Suppressor macrophage (primary cell): ENCODE data around the gene BBX.

Source experiments
- DNase-seq, 4 experiments: peaks; one replicate each; pipeline ENCODE4 v3.0.0-alpha.2; 2020 to 2022

Gene BBX

DNA sequence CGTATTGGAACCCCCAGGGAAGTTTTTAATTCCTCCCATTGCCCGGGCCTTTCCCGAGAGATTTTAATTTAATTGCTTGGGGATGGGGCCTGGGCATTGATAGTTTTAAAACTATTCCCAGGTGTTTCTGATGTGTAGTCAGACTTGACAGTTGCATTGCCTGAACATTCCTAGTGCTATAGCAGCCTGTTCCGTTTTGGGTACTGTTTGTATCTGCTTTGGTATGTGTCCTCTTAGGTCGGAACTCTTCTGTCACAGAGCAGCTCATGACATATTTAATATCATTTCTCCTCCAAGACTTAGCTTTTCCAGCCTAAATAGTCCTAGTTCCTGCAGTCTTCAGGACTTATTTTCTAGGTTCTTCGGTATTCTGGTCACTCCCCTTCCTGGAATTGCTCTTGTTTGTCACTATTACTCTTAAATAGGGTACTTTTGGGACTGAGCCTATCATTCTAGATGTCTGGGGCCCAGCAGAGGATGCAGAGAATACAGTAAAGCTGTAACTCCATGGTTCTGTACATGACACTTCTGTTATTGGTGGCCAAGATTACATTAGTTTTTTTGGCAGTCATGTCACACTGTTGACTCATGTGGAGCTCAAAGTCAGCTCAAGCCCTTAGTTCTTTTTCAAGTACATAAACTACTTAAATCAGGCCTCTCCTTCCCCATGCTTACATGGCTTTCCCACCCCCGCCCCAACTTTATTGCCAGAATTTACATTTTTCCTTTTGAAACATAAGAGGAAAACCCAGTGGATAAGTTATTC is 81.5 kb downstream of the BBX start:
- no peak for DNase-seq

DNA sequence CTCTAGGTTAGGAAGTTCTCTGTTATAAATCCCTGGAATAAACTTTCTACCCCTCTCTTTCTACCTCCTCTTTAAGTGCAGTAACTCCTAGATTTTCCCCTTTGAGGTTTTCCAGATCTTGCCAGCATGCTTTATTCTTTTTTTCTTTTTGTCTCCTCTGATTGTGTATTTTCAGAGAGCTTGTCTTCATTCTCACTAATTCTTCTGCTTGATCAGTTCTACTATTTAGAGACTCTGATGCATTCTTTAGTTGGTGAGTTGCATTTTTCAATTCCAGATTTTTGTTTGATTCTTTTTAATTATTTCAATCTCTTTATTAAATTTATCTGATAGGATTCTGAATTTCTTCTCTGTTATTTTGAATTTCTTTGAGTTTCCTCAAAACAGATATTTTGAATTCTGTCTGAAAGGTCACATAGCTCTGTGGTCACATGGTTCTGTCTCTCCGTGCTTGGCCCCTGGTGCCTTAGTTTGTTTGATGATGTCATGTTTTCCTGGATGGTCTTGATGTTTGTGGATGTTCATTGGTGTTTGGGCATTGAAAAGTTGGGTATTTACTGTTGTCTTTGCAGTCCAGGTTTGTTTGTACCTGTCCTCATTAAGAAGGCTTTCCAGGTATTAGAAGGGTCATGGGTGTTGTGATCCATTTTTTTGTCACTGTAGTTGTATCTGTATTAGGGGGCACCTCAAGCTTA is 89.2 kb downstream of the BBX start:
- no peak for DNase-seq

DNA sequence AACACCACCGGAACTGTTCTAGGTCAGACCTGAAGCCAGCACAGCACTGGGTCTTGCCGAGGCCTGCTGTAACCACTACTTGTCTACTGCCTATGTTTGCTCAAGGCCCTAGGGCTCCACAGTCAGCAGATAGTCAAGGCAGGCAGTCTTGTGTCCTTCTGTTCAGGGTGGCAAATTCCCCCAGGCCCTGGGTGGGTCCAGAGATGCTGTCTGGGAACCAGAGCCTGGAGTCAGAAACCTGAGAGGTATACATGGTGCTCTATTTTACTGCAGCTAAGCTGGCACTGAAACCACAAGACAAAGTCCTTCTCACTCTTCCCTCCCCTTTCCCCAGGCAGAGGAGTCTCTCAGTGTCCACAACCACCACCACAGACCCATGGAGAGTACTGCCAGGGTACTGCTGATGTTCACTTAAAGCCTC is 89.9 kb downstream of the BBX start:
- no peak for DNase-seq

DNA sequence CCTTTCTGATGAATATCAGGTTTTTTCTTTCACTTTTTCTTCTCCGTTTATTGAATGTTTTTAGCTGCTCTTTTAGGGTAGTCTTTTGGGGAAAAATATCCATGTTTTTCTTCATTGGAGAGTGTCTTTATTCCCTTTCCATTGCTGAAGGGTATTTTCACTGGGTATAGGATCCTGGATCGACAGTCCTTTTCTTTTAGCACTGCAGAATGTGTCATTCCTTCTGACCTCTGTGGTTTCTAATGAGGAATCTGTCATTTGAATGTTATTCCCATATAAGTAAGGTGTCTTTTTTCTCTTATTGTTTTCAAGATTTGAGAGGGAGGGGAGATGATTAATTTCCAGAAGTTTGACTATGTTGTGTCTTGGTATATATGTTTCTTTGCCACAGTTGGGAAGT is 96.8 kb downstream of the BBX start:
- no peak for DNase-seq

DNA sequence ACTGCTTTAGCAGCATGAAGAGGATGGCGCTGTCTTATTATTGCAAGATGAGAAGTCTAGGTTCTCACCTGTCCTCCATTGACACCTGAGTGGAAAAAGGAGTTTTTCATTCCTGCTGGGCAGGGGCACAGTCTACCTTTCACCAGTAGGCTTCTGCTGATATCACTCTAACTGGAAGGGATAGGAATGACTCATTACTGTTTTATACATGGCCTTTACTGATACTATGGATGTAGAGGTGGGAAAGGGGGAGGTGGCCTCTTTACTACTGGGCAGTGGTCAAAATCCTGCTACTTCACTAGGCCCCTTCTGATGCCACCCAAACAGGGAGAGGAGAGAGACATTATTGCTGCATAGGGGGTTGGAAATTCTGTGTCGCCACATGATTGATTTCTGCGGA is 97.8 kb downstream of the BBX start:
- no peak for DNase-seq

DNA sequence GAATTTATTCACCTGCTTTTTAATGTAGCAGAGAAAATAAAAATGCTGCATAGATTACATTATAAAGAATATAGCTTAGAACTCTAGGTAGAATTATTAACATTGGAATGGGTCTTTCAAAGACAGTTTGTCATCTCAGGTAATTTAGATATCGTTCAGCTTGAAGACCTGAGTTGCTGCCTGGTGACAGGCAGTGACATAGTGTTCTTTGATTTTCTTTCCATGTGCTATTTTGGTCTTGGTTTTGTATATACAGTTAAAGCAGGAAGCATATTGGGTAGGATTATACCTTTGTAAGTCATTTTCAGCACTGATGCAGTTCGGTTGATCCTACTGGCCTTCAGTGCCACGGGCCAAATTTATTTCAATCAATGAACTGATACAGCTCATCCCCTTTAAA is 98.7 kb downstream of the BBX start:
- no peak for DNase-seq

DNA sequence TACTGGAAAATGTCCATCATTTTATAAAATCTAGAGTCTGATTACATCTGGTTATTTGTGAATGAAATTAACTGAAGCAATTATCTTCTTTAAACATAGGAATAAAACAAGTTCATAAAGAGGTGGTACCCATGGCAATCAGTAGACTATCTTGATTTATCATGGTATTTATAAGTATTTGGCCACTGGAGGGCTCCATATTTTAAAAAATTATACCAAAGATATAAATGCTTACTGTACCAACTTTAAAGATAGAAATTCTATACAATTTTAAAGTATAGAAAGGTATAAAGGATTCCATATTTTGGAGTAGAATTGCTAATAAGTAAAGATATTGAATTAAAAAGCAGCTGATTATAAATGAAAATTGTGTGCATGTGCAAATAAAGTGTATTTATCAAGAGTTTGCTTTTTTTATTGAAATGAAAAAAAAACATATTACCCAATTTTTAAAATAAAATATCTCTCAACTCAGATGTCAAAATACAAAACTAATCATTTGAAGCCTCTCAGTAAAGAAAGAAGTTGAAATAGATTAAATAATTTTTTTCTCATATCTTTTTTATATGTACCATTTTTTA is 105.3 kb downstream of the BBX start:
- DNase-seq: no peak

DNA sequence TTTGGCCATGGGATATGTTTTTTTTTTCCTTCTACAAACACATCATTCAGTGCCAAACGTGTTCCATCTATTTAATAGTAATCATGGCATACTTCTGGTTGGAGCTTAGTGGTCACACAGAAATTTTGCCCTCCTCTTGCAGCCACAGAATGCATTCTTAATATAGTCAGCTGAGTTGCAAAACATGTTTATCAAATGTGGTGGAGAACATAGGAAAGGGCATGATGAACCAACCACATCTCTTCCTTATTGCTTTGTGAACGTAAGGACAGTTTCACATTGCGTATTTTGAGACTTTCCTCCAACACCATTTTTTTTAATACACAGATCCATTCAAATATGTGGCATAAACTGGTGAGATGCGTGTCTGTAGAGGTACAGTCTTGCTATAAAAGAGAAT is 106.8 kb downstream of the BBX start:
- DNase-seq: peak in 2 of 4 experiments; percentile 29 to 34

DNA sequence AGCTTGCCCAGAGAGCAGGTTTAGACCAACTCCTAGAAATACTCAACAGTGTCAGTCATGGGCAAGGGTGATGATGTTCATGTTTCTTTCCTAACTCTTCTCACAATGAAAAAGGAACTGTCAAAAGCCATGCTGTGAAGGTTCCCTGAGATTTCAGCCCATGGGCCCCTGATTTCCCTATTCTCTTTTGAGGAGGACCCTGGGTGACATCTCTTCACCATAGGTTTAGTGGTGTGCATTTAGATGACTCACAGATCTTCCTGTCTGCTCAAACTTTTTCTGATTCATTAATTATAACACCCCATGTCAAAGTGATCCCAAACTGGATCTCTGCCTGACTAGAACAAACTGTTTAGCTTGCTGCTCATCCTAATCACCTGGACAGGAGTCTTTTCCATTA is 108.0 kb downstream of the BBX start:
- peak; percentile 9 to 44 (median 38) for DNase-seq

DNA sequence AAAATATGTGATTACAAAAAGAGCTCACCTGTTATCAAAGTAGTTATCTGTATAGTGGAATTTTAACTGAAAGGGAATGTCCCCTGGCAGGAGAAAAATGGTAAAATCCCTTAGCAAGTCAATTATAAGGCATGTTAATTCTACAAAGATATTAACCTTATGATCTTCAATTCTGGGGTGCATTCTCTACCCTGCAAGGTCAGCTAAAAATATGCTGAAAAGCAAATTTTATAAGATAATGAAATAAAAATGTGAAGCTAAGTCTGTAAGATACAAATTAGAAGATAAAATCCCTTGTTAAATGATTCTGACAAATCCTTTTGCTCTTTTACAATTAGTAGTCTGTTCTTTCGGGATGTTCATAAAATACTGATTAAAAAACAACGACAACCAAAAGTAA is 109.8 kb downstream of the BBX start:
- no peak for DNase-seq

DNA sequence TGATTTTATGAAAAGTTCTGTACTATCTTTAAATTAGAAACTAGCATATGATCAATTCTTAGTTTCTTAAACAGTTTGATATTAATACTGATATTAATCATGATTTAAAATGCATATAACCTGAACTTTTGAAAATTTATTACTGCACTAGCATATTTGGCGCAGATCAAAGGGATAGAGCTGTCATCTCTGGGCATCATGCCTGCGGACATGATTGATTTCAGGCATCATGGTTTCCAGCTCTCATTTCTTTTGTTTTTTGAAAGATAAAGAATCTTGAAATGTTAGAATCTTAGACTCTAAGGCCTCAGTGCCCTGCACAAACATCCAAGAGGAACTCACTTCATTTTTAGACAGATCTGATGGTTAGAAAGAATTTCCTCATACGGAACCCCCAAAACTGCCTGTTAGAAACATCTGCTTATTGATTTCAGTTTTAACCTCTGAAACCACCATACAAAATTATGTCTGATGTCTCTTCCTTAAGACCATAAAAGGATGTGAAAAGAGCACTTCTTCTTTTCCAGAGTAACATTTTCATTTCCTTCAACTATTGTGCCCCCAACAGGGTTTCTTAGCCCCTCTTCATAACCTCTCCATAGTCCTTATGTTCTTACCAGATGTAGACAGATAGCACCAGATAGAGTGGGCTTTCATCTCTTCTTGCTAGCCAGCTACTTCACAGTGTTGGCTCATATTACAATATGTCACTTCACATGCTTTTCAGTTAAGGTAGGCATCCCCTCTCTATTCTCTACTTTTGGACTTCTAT is 110.8 kb downstream of the BBX start:
- peak in 2 of 4 experiments; percentile 7 to 21 for DNase-seq

DNA sequence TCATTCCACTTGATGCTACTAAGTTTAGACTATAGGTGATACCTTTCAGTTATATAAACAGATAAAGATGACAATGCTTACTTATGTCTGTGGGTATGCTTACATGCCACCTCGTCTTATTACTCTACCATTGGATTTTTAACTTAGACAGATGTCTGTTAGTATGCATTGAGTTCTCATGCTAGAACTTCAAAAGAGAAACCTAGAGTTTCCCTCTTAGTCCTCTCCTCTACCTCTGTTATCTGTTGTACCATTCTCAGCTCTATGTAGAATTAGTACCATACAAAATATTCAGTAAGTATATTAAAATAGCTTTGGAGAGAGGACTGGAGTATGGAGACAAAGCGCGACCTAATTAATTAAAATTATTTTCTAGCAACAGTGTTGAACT is 111.3 kb downstream of the BBX start:
- no peak for DNase-seq

DNA sequence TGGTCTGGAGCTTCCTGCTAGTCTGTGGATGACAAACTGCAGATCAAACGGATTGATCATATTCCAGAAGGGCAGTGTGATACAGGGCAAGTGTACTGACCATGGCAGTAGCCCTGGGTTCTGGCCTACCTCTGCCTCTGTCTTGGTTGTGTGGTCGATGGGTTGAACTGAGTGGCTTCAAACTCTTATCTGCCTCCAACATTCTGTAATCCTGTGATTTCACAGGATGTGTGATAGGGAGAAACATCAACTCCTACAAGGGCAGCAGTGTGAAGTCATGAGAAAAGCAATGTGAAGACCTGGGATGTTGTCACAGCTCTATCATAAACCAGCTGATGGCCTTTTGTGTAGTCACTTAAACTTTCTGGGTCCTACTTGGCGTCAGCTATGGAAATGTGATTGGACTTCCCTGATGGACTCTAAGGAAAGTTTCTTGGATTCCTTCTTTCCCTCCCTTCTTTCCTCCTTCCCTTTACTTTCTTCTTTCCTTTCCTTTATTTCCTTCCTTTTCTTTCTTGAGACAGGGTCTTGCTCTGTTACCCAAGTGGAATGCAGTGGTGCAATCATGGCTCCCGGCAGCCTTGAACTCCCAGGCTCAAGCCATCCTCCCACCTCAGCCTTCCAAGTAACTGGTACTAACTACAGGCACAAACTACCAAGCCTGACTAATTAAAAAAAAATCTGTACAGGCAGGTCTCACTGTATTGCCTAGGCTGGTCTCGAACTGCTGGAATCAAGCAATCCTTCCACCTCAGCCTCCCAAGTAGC is 114.8 kb downstream of the BBX start:
- DNase-seq: no peak

DNA sequence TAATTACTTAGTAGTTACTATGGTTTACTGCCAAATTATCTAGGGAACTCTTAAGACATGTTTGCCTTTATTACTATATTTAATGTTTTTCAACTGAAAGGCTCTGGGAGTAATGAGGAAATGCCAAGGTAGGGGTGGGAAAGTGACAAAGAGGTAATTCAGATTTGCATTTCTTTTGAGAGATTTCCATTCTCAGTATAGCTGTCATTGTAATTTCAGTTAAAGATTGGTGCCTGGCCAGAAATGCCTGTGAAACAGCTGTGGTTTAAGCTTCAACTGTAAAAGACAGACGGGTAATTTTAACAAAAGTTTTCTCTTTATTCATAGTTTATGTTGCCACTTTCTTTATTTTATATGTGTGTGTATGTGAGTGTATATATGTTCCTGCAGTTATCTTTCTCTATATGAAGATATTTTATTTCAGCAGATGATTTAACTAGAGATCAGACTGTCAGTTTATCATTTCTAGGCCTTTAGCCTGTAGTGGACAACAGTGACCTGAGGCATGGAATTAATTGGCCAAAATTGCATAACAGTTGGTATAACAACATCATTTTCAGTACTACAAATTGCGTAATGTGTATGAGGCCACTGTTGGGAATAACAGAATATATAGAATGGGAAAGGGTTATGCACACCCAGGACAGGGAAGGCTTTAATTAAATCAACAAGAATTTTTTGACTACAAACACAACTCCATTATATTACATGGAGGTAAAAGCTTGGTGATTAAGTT is 119.0 kb downstream of the BBX start:
- DNase-seq: no peak

DNA sequence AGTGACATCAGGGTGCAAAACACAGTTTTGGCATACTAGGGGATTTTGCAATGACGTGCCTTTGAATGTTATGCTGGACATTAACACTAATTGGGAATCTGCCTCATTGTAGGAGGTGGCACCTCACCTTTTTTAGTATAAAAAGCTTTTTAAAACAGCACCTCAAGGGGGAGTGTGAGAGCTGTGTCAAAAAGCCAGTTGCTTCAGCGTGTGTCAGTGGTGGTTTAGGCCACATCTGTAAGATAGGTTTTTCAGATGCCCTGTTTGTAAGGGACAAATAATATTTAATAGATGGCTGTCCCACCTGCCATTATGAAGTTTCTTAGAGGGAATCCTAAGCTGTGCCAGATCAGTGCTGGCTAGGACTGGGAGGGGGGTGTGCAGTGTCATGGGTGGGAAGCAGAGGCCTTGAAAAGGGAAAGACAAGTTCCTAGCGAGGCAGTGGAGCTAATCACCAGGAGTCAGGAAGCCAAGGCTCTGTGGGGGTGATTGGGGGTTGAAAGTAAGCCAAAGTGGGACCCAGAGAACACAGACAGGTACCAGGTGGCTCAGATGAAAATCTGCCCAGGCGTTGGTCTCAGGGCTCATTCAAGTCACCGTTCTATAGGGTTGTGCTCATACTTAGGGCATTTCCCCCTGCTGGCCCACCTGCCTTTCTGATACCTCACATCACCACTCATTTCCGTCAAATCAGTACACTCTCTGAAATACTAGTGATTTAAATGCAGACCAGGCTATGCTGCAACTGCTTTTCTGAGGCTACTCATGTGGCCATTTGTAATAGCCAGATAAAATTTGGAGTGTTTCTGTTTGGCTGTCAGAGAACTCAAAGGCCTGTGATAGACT is 120.5 kb downstream of the BBX start:
- DNase-seq: peak in 2 of 4 experiments; percentile 20 to 22

DNA sequence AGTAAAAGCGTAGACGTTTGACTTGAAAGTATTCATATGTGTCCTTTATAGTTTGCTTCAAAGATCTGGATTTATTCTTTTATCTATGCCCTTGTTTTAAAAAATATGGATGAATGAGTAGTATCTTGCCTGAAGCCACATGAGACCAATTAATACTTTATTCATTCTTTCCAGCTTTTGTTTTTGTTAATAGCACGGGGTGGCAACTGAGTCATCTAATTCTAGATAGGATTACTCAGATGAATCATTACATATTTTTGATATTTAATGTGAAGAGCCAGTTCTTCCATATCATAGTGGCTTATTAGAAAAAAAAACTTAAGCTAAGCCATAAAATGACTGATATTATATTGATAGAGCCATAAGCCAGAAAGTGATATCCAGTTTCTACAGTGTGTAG is 121.9 kb downstream of the BBX start:
- no peak for DNase-seq

DNA sequence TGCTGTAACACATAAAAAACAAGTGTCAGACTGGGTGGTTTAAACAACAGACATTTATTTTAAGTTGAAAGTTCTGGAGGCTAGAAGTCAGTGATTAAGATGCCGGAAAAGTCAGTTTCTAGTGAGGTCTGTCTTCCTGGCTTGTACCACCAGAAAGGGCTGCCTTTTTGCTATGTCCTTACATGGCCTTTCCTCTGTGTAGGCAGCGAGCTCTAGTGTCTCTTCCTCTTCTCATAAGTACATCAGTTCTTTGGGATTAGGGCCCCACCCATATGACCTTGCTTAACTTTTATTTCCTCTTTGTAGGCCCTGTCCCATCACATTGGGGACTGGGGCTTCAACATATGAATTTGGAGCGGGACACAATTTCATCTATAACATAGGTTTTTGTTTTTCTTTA is 128.0 kb downstream of the BBX start:
- DNase-seq: peak; percentile 26 to 75 (median 70)

DNA sequence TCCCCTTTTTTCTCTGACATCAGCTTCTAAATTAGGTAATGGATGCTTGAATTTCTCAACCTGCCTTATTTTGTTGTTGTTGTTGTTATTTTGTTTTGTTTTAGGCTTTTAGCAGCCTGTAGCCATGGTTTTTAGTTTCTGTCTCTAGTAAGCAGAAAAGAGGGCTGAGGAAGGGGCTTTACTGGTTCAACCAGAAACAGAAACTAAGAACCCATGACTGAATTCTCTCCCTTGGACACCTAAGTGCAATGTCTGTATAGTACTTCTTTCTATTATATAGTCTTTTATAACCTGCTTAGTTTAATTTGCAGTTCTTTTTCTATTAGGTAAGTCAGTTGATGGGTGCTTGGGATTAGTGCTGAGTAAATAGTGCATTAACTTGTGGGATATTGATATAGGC is 129.0 kb downstream of the BBX start:
- no peak for DNase-seq

DNA sequence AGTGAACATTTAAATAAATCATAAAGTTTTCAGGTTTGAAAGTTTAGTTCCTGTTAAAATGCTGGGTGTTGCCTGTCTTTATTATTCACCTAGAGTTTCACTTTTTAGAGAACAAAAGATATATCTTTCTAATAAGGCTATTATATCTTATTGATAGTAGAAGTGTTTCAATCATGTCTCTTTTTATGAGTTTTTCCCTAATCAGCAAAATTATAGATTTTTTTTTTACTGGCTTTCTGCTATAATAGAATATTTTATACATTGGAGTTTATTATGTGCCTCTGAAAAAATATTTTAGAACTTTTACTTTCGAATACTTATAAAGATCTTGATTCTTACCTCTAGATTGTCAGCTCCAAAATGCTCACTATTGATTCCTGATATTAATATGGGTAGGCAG is 131.5 kb downstream of the BBX start:
- DNase-seq: no peak

DNA sequence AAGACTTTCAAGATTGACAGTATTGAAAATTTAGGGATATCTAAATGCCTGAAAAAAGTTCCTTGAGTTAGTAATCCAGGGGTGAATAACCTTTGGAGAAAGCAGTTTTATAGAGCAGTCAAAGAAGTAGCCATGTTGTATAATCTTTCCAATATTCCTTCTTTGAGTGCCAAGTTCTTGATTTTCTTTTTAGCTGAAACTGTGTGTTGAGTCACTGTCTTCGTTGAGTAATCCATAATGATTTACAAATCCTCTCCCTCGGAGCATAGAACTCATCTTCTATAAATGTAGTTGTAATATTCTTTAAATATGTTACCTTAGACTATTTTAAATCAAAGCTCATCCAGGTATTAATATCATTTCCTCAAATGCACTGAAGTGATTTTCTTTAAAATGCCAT is 135.2 kb downstream of the BBX start:
- DNase-seq: peak in 2 of 4 experiments; percentile 39 to 47
